ENCODE results near the gene PKLR.

PKLR gene

GRCh38 chr1:155279268-155279667 is 22.0 kb downstream of the PKLR start:
- Histone ChIP-seq H3K4me3 (ENCODE audit: low read depth in 1 of 2, low read length in 2 of 2) (no peak overlapping the region), H3K9ac (ENCODE audit: low read depth, low read length) (no peak overlapping the region), H3K27me3 (ENCODE audit: insufficient read depth, low read length, poor library complexity) (no peaks in the 10 kb centered on the region), H3K4me1 (ENCODE audit: insufficient read depth, low read length) (peaks cover 32% of the 10 kb centered on the region), H3K9me3 (ENCODE audit: insufficient read depth, low read length, severe bottlenecking) (no peaks in the 10 kb centered on the region), H3K4me2 (ENCODE audit: insufficient read depth, low read length) (peak overlapping the region; percentile 100; the same call in 1 of the 2 replicates), H4K20me1 (ENCODE audit: insufficient read depth, low read length) (peaks cover 13% of the 10 kb centered on the region), H2AFZ (ENCODE audit: low read depth, low read length) (no peak overlapping the region), H3K27ac (ENCODE audit: low read length) (no peak overlapping the region), H3K79me2 (ENCODE audit: insufficient read depth, low read length) (no peaks in the 10 kb centered on the region), H3K36me3 (ENCODE audit: insufficient read depth, low read length) (peaks cover 7% of the 10 kb centered on the region)
- no peak for DNase-seq
- TF ChIP-seq EZH2 (IDR thresholded peaks at IDR 0.05; ENCODE audit: borderline replicate concordance, low read depth, low read length, severe bottlenecking) = no peak
- no peak for TF ChIP-seq CTCF (IDR thresholded peaks at IDR 0.05; ENCODE audit: borderline replicate concordance, extremely low read depth, low read length, poor library complexity, severe bottlenecking)
- ATAC-seq (ENCODE audit: insufficient read depth, low read depth) = no peak

GRCh38 chr1:155278689-155279160 is 22.5 kb downstream of the PKLR start:
- Histone ChIP-seq H3K4me1 (ENCODE audit: insufficient read depth, low read length) (peaks cover 37% of the 10 kb centered on the region), H3K27me3 (ENCODE audit: insufficient read depth, low read length, poor library complexity) (no peaks in the 10 kb centered on the region), H2AFZ (ENCODE audit: low read depth, low read length) (no peak overlapping the region), H3K9ac (ENCODE audit: low read depth, low read length) (no peak overlapping the region), H3K79me2 (ENCODE audit: insufficient read depth, low read length) (peaks cover 3% of the 10 kb centered on the region), H3K4me3 (ENCODE audit: low read depth in 1 of 2, low read length in 2 of 2) (peak overlapping the region in 1 of 2 experiments; percentile 78; a peak in 2 of 4 replicates), H3K27ac (ENCODE audit: low read length) (no peak overlapping the region), H3K4me2 (ENCODE audit: insufficient read depth, low read length) (peak overlapping the region; percentile 100), H3K9me3 (ENCODE audit: insufficient read depth, low read length, severe bottlenecking) (no peaks in the 10 kb centered on the region), H3K36me3 (ENCODE audit: insufficient read depth, low read length) (peaks cover 4% of the 10 kb centered on the region; the same call in 1 of the 2 replicates), H4K20me1 (ENCODE audit: insufficient read depth, low read length) (peaks cover 11% of the 10 kb centered on the region)
- TF ChIP-seq CTCF (IDR thresholded peaks at IDR 0.05; ENCODE audit: borderline replicate concordance, extremely low read depth, low read length, poor library complexity, severe bottlenecking) = no peak
- DNase-seq = no peak
- no peak for ATAC-seq (ENCODE audit: insufficient read depth, low read depth)

GRCh38 chr1:155277902-155278688 is 23.1 kb downstream of the PKLR start:
- no peak overlapping the region for H3K27ac ChIP-seq (ENCODE audit: low read length)
- DNase-seq (peak; percentile 87), ATAC-seq (ENCODE audit: insufficient read depth, low read depth) (peak; percentile 29)

More at GRCh38 chr1:155277902-155278688, 23.1 kb downstream of the PKLR start:
- Histone ChIP-seq H3K9me3 (ENCODE audit: insufficient read depth, low read length, severe bottlenecking) (no peaks in the 10 kb centered on the region), H3K36me3 (ENCODE audit: insufficient read depth, low read length) (0 out of 2 replicates have a peak, but pooled peaks cover 4% of the 10 kb centered on the region), H3K9ac (ENCODE audit: low read depth, low read length) (peak overlapping the region; percentile 56), H2AFZ (ENCODE audit: low read depth, low read length) (peak overlapping the region; percentile 73), H3K79me2 (ENCODE audit: insufficient read depth, low read length) (peaks cover 8% of the 10 kb centered on the region), H3K4me1 (ENCODE audit: insufficient read depth, low read length) (peaks cover 40% of the 10 kb centered on the region), H3K4me2 (ENCODE audit: insufficient read depth, low read length) (peak overlapping the region; percentile 100), H3K27me3 (ENCODE audit: insufficient read depth, low read length, poor library complexity) (no peaks in the 10 kb centered on the region), H3K4me3 (ENCODE audit: low read depth in 1 of 2, low read length in 2 of 2) (peak overlapping the region; percentile 43 to 78; a peak in 3 of 4 replicates), H4K20me1 (ENCODE audit: insufficient read depth, low read length) (peaks cover 11% of the 10 kb centered on the region)
- TF ChIP-seq EZH2 (IDR thresholded peaks at IDR 0.05; ENCODE audit: borderline replicate concordance, low read depth, low read length, severe bottlenecking) (no peak), CTCF (IDR thresholded peaks at IDR 0.05; ENCODE audit: borderline replicate concordance, extremely low read depth, low read length, poor library complexity, severe bottlenecking) (peak; percentile 53)

Measured in DND-41 (cell line).